H1 (cell line): ENCODE results near the gene PRKCH. TPM values are rescaled to one million over a fixed set of nuclear protein-coding genes. Genes with fewer than 3 reads are reported as not detected.

ENCODE experiments used
- MAFK ChIP-seq: IDR thresholded peaks from 2 replicates; pipeline ENCODE4 v1.6.1; 2012; ENCODE audit warnings: low read depth, mild to moderate bottlenecking, improper control_type of control experiment, low read length
- PHF8 ChIP-seq: fragments of 200-600 bp; sonication (generic); conservative IDR thresholded peaks from 2 replicates; pipeline ENCODE4 v1.7.1; 2012; ENCODE audit warnings: low read depth, mild to moderate bottlenecking, inconsistent platforms, low read length, moderate library complexity
- polyA plus RNA-seq, 7 experiments: library from polyadenylated mRNA; depleted of rRNA in 3 of 7; stranded (reverse) in 5 of 7; unstranded in 2 of 7; fragments of >200 nt in 5 of 7; fragments of 200-250 nt in 2 of 7; gene quantifications; 1 replicate in 5 of 7; 2 replicates in 1 of 7; 4 replicates in 1 of 7; pipeline versions ENCODE4 v1.2.1 to v1.2.3, GENCODE V29; 2011 to 2013; ENCODE audit warnings: missing spikeins in 2 of 7, mixed read lengths in 2 of 7
- total RNA-seq: library from RNA; stranded (reverse); fragmentation: NEBNext Ultra II Directional; extraction: Animal tissue kit (Norgen Biotek cat#: 25700); gene quantifications from 2 replicates; pipeline ENCODE4 v1.2.1, GENCODE V29; 2021

Gene PRKCH
- total and polyA plus RNA-seq, 2 of the 8 experiments (the other 6 are each of a cell fraction or from before 2014, with no cell fraction given): 6.4 to 7.0 TPM

- no peak for TF ChIP-seq PHF8
- TF ChIP-seq MAFK: no peak
Observed at GRCh38 chr14:61480704-61481285, 159.4 kb downstream of the PRKCH start (continued).
